ENCODE results near the gene DIPK1B.

DNA sequence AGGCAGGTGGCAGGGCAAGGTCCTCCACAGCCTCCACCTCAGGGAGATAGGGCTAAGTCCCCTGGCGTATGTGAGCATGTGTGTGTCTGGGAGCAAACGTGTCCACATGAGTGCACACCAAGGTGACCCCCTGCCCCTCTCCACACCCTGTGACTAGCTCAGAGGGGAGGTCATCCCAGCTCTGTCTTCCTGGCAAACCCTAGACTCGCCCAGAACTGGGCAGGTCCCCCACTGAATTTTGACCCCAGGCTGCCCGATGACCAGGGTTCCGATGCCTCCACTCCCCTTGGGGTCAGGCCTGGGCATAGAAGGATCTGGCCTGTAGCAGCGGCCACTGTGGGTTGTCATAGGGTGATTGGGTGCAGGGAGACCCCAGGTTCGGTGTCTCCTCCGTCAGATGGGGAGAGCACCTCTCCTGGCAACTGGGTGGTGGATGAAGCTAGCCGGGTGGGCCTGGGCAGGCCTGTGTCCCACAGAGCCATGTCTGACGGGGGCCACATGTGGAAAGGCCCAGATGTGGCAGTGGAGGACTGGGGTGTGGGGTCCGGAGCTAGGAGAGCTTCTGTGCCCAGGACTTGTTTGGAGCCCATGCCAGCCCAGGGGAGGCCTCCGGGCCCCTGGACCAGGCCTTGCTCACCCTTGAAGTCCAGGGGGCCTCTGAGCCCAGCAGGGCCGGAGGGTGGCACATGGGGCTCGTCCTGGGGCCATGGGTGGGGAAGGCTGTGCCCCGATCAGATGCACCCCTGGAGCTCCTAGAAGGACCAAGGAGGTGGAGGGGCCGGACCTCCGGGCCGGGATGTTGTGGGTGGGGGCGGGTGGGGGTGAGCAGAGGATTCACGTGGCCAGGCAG lies 6.2 kb downstream of the DIPK1B start:
- no peak for TF ChIP-seq EGR1 (IDR thresholded peaks at IDR 0.05; ENCODE audit: borderline replicate concordance in 1 of 2, low read depth in 2 of 2, low read length in 2 of 2)
- TF ChIP-seq, protein P1, sequence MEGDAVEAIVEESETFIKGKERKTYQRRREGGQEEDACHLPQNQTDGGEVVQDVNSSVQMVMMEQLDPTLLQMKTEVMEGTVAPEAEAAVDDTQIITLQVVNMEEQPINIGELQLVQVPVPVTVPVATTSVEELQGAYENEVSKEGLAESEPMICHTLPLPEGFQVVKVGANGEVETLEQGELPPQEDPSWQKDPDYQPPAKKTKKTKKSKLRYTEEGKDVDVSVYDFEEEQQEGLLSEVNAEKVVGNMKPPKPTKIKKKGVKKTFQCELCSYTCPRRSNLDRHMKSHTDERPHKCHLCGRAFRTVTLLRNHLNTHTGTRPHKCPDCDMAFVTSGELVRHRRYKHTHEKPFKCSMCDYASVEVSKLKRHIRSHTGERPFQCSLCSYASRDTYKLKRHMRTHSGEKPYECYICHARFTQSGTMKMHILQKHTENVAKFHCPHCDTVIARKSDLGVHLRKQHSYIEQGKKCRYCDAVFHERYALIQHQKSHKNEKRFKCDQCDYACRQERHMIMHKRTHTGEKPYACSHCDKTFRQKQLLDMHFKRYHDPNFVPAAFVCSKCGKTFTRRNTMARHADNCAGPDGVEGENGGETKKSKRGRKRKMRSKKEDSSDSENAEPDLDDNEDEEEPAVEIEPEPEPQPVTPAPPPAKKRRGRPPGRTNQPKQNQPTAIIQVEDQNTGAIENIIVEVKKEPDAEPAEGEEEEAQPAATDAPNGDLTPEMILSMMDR (IDR thresholded peaks at IDR 0.05 in 2 of 3, conservative IDR thresholded peaks at IDR 0.05 in 1 of 3; ENCODE audit: control insufficient read depth in 2 of 3, extremely low read depth in 1 of 3, insufficient read depth in 1 of 3, low read depth in 3 of 3, low read length in 3 of 3): no peak

All from GM12878 (cell line).